Ovary (tissue), 3 donors: Measurements from ENCODE around the gene RYR2.
"Not testable (repeated sequence)": the region's sequence is repeated elsewhere in the genome, so short reads cannot be mapped to it uniquely, and the experiment has no call there.

Experiments
- EP300 ChIP-seq: sonication (generic); formaldehyde crosslinking; IDR thresholded peaks from one replicate; pipeline ENCODE4 v1.6.1; 2017; ENCODE audit warnings: antibody characterized with exemption
- POLR2A ChIP-seq: fragments of 450-650 bp; IDR thresholded peaks from one replicate; pipeline ENCODE4 v1.6.1; 2017; ENCODE audit warnings: antibody characterized with exemption, mild to moderate bottlenecking, moderate library complexity
- TF ChIP-seq, protein P1 (sequence below), 3 donors: fragments of 450-650 bp in 2 of 3; fragments of 200-600 bp in 1 of 3; IDR thresholded peaks; one replicate each; pipeline versions ENCODE4 v1.5.1 to v1.8.0; 2016 to 2022; ENCODE audit warnings: antibody characterized with exemption in 3 of 3, mild to moderate bottlenecking in 1 of 3
- donor health status: DM: no; HTN: no; CAD: no.

- TF ChIP-seq, protein P1, sequence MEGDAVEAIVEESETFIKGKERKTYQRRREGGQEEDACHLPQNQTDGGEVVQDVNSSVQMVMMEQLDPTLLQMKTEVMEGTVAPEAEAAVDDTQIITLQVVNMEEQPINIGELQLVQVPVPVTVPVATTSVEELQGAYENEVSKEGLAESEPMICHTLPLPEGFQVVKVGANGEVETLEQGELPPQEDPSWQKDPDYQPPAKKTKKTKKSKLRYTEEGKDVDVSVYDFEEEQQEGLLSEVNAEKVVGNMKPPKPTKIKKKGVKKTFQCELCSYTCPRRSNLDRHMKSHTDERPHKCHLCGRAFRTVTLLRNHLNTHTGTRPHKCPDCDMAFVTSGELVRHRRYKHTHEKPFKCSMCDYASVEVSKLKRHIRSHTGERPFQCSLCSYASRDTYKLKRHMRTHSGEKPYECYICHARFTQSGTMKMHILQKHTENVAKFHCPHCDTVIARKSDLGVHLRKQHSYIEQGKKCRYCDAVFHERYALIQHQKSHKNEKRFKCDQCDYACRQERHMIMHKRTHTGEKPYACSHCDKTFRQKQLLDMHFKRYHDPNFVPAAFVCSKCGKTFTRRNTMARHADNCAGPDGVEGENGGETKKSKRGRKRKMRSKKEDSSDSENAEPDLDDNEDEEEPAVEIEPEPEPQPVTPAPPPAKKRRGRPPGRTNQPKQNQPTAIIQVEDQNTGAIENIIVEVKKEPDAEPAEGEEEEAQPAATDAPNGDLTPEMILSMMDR (IDR thresholded peaks at IDR 0.05): not testable (repeated sequence)
- not testable (repeated sequence) for TF ChIP-seq POLR2A, EP300
Observed at GRCh38 chr1:237820634-237821033, 778.6 kb downstream of the RYR2 start.
